Embryonic facial prominence (tissue), 1 donor: ENCODE data around the gene NEK10.
"Not testable (repeated sequence)": the region's sequence is repeated elsewhere in the genome, so short reads cannot be mapped to it uniquely, and the experiment has no call there.

Experiments used
- DNase-seq: peaks from one replicate; pipeline ENCODE4 v3.0.0-alpha.2; 2016; ENCODE audit errors: extremely low spot score

Gene NEK10

DNA sequence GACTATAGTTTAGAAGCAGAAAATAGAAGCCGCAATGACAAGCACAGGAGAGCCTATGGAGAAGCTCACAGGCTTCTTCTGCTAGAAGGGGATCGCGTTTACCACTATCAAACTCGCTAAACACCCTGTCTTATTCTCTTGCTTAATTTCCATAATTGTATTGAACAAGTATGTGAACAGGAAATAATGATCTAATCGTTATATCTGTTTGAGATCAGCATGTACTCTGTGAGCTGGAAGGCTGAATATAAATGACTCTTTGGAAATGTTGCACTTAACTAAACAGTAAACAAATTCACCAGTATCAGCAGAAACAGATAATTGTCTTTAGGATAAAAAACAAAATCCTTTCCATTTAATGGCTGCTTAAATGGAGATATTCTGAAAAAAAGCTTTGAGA lies 15.0 kb downstream of the NEK10 start:
- DNase-seq = no peak

DNA sequence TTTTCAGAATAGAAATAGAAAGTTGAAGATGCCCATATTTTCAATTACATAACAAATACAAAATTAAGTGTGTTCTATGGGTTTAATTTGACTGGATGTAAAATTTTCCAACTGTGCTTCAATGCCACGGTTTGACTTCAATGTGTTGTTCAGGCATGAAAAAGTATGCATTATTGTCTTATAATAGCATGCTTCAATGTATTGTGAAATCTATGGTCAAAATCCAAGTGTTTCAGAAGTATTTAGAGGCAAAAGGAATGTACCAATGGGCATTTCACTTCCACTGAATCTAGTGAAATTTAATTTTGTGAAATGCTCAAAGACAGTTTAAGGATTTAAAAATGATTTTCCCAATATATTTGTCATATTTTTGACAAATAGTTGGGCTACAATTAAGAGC lies 16.0 kb downstream of the NEK10 start:
- DNase-seq = no peak

DNA sequence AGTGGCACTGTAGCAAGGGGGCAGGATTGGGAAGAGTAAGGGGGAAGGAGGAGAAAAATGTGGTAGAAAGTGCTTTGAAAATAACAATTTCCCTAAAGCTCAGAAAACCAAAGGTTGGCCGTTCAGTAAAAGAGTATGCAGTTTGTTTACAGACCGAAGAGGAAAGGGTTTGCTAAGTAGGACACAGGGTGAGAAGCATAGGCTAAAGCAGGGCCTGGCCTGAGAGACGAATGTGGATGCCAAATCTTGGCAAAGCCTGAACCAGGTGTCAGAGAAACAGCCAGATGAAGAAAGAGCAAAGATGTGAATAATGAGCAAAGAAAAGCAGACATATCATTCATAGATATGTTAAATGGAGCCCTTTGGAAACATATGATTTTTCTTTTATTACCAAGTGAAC lies 17.1 kb downstream of the NEK10 start:
- no peak for DNase-seq

DNA sequence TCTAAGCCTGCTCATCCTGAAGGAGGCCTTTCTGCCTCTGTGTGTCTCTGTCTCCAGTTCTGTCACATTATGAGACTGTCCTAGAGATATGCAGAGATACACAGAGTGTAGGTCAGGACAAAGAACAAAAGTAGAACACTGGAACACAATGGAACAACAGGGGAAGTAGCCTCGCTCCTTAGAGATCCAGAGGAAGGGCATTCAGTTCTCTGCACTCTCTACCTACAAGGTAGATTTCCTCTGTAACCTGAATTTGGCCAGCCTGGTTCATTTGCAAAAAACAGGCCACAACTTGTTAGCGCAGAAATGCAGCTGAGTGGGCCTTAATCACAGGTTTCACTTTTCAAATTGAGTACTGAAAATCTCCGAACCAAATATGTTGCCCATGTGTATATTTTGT lies 19.4 kb downstream of the NEK10 start:
- DNase-seq = no peak

DNA sequence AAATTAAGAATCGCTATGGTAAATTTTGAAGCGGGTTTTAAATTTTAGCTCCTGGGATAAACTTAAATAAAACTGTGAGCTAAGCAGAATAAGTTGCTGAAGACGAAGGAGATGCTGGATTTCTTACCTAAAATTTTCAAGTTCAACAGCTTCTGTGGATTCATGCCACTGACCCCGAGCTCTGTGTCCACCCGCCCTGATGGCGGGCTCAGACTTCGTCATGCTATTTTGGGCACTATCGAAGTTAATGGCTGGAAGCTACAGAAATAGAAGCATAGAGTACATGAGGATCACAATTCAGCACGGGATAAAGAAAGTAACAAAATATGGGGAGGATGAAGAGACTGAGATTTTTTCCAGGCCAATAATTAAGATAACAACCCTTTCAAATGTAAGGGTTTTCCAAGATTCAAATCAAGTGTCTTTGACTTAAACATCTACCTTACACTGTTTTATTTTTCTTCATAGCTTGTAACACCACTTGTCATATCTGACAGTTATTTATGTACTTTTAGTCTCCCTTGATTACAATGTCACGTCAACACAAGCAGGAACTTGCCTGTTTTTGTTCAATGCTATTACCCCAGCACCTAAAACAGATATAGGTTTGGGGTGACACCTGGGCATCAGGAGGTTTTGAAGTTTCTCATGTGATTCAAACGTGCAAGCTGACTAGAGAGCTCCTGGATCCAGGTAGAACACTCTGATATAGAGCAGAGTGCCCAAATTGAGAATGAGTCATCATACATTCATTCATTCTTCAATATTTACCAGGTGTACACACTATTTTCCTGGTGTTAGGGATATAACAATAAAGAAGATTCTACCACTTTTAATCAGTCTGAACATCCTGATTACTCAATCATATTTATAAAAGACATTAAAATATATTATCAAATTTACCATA lies 23.0 kb downstream of the NEK10 start:
- no peak for DNase-seq

DNA sequence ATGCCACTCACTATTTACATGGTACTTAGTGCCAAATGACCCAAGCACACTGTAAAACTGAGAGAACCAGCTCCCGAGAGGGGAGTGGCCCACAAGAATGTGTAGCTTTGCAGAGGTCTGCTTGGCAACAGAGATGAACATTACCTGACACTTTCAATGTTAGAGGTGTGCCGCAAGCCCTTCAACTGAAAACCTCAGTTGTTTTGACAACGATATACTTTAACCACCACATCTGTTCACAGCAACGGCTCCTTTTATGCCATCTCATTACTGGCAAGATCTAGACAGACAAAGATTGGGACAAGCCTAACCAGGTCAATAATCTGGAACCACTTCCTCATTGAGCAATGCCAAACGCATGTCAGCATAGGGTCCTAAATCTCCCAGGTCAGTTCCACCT lies 23.7 kb downstream of the NEK10 start:
- no peak for DNase-seq

DNA sequence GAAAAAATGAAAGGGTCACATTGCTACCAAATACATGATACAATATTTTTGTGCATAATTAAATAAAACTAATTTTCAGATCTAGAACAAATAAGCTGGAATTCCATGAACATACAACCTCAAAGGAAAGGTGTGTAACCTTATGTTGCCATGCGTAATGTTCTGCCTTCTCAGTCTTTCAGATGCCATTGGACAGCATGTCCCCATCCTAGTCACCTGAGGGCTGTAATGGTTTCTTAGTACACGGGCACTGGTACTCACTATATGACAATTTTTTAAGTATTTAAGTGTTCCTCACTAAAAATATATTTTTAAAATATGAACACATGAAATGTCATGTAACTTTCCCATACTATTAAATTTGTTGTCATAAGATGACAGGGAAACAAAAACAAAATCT lies 24.1 kb downstream of the NEK10 start:
- no peak for DNase-seq

DNA sequence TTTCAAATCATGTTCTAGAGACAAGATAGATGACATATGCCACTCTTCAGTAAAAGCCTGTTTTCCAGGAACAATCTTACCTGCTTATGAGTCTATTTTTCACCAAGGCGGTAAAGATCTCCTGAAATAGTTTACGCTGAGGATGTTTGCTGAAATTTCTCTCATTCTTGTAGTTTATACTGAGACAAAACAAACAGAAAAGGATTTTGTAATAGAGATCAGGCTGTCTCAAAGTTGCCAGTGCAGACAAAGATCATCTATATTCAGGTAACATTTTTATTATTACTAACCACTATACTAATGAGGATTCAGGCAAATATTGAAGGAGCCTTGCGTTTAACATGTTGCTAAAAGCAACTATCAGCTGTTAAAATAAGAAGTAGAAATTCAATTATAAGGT lies 25.0 kb downstream of the NEK10 start:
- DNase-seq = no peak

DNA sequence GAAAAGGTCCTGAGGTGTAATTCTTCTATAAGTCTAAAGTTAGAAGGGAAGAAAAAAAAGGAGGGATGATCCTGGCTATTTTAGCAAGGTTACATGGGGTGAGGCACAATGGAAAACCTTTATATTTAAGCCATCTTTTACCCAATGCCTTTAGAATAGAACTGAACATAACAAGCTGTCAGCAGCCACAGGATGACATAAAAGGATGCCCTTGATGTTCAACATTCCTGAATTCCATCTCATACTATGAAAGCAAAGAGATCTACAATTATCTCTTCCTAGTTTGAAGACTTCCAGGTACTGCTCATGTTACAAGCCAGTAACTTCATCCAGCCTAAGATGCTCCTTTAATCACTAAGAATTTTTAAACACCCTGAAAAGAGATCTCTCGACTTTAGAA lies 26.9 kb downstream of the NEK10 start:
- no peak for DNase-seq

DNA sequence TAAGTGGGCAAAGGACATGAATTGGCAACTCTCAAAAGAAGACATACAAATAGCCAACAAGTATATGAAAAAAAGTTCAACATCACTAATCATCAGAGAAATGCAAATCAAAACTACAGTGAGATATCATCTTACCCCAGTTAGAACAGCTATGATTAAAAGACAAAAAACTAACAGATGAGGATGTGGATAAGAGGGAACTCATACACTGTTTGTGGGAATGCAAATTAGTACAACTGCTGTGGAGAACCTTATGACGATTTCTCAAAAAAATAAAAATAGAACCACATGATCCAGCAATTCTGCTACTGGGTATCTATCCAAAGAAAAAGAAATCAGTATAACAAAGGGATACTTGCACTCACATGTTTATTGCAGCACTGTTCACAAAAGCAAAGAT lies 28.6 kb downstream of the NEK10 start:
- DNase-seq = no peak

DNA sequence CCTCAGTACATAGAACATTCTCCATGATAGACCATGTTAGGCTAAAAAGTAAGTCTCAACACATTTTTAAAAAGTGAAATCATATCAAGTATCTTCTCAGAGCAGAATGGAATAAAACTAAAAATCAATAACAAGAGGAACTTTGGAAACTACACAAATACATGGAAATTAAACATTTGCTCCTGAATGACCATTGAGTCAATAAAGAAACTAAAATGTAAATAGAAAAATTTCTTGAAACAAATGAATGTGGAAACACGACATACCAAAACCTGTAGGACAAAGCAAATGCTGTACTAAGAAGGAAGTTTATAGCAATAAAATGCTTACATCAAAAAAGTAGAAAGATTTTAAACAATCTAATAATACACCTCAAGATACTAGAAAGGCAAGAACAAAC lies 33.6 kb downstream of the NEK10 start:
- DNase-seq = no peak

DNA sequence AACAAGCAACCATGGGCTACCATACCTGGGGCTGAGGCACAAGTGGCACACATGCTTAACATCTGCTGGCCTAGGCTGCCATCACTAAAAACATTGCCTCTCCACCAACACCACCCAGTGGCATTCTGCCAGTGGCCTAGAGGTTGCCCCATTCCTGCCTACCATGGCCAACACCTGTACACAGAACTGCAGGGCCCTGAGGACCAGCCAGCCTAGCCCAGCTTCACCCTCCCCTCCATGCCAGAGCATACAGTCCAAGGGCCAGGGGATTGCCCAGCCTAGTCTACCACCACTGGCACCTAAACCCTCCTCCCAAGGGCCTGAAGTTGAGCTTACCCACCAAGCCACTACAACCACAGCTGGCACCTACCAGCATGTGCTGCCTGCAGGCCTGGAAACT lies 35.3 kb downstream of the NEK10 start:
- no peak for DNase-seq

DNA sequence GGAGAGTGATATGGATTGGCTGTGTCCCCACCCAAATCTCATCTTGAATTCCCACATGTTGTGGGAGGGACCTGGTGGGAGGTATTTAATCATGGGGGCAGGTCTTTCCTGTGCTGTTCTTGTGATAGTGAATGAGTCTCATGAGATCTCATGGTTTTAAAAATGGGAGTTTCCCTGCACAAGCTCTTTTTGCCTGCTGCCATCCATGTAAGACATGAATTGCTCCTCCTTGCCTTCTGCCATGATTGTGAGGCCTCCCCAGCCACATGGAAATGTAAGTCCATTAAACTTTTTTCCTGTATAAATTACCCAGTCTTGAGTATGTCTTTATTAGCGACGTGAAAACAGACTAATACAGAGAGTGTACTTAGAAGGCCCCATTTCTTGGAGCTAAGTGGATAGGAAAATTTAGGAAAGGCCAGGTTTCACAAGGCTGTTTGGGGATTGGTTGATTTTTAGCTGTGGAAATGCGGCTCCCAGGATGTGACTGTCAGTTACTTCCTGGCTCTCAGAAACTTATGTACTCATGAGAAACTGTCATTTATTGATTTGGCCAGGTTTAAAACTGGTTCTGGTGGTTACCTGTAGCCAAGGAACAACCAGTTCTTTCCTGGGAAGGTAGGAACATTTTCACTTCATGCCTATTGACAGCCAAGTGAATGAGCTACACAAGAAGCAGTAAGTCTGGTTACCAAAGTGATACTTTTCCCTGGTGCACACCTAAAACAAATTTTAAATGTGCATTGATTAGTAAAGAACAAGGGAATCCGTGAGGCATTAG lies 40.0 kb downstream of the NEK10 start:
- not testable (repeated sequence) for DNase-seq

DNA sequence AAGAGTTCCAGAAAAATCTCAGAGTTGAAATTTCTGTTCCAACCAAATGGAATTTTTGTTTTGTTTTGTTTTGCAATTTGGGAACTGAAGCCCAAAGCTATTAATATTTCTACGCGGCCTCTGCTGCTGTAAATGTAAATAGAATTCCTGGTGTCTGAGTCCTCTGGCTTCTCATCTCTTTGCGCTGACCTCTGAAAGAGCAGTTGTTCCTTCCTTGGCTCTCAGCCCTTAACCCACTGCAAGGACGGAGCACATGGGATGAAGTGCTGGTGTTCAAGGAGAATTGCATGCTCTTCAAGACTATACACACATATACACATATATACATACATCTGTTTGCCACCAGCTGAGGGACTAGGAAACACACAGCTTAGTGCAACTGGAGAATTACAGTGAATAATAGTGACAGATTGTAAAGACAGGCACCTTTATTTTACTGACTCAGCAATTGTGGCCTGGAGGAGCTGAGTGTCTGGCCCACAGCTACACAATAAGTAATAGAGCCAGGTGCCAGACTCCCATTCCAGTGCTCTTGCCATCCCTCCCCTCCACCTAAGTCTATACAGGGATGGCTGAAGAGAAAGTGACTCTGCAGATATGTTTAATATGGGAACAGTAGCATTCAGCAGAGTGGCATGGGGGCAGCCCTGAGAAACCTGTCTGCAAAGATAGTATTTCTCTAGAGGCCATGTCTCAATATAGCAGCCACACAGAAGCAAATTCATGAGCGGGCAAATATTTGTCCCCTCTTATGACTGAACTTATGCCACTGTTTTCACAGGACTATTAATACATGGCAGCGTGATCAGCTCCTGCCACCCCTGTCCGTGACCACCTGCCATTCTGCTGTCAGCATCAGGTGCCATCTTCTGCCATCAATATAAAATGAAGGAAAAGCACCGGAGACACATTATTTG lies 42.3 kb downstream of the NEK10 start:
- no peak for DNase-seq

DNA sequence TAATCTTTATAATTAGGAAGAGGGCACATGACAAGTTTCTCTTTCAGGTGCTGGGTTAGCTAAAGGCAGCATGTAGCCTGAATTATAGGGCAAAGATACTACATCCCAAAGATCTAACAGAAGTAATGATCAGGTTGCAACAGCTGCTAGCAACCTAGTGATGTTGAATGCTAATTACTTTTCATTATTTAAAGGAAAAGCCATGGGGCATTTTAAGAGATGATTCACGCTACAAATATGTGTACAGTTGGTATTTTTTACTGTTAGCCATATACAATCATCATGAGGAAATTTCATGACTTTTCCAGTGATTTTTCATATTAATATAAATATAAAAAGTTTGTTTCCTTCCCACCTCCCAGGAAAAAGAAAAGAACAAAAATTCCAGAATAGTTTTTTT lies 43.0 kb downstream of the NEK10 start:
- DNase-seq = no peak

DNA sequence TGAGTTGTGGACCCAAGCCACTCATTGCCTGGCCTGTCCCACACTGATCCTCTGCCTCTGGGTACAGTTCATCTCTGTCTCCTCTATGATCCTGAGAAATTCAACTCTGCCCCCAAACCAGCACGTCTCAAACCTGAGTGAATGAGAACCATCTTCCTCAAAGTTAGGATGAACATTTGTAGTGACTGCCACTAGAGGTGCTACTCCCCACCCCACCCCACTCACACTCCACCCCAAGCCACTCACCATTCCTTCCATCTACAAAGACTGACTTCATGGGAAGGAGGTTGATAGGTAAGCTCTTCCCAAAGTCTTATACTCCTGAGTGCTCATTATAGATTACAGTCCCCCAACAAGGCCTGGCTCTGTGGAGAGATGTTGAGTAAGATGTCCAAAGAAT lies 43.8 kb downstream of the NEK10 start:
- no peak for DNase-seq

DNA sequence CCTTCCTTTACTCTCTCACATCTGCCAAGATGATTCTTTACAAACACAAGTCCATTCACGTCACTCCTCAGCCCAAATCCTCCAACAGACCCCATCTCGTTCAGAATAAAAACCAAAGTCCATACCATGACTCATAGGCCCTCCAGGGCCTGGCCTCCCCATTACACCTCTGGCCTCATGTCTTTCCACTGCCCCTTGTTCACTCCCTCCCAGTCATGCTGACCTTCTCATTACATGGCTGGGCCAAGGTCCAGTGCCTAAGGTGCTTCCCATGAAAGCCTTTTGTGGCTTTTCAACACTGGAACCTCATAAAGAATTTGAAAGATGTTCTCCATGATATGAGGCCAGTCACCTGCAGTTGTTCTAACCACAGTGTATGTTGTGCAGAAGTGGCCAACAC lies 44.5 kb downstream of the NEK10 start:
- no peak for DNase-seq

DNA sequence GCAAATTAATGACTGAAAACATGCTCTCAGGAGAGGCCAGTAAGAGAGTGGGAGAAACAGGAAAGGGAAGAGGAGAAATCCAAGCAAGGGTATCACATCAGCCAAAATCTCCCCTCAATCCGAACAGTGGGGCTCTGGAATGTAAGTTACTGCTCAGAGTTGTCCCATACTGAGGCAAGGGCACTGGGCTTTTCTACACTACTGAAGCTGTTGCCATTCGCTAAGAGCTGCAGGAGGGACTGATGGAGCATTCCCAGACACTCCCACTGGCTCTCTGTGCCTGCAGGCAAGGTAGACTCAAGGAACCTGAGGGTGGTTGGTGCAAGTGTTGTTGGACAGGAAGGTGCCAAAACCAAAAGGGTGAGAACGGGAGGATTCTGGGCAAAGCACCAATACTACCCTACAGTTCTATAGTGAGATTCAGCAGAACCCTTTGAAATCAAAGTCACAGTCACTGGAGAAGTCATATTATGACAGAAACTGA lies 46.1 kb downstream of the NEK10 start:
- DNase-seq = no peak

DNA sequence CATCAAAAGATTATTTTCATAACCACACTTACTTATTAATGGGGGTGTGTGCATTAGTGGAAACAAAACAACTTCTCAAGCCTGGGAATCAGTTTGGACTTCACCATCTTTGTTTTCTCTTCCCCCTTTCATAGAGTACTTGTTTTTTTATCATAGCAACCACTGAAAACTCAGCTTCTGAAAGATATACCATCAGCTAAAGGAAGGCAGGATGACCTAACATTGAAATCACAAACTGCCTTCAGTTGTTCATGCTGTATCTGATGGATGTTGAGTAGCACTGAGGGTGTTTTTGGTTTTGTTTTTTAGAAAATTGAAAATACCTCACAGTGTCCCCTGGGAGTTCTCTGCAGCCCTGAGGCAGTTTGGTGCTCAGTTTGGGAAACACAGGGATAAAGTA lies 46.5 kb downstream of the NEK10 start:
- DNase-seq = no peak

DNA sequence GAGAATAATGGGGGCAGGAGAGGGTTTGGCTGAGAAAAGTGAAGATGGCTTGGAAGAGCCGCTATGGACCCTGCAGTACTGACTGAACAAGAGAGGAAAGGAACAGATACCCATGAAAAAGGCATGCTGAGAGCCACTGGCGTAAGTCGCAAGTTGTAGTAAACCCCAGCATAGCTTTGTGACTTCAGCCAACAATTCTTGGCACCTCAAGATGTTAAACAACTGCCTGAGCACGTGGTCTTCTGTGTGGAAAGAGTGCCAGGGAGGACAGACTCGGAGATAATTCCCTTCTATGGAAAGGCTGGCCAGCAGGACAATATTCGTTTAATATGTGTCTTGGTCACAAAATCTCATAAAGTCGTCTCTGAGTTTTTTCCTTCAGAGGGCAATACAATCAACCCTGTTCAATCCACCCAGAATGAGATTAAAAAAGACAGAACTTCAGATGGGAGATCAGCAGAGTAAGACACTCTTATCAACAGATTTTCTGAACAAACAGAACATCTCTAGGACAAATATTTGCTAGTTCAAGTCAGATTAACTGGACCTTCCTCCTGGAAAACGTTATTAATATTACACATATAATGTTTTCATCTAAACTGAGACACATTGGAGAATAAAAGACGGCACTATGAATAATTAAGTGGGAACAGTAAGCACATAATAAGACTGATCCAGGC lies 49.2 kb downstream of the NEK10 start:
- DNase-seq = no peak

DNA sequence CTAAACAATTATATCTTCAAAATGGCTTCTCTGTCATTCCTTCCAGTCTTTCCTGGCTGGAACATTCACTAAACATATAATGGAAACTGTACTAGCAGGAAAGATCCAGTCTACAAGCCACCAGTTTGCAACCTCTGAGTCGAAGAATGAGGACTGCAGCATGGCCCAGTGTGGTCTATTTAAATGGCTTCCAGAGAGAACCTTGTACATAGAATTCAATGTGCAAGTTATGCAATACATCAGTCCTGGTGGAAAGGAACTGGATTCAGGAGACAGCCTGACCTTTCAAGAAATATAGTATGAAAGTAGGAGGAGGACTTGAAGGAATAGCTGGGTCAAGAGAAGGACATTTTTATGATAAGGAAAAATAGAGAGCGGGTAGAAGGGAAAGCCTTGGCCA lies 49.9 kb downstream of the NEK10 start:
- no peak for DNase-seq
